ENCODE data around the gene TMEM178B. TPM values are rescaled to one million over a fixed set of nuclear protein-coding genes. Genes with fewer than 3 reads are reported as not detected.

Gene TMEM178B
- total RNA-seq, 2 experiments from 2014 or later: 0.06 to 0.21 TPM

- Mint-ChIP-seq H3K27ac (no peak overlapping the region), H3K4me1 (no peaks in the 10 kb centered on the region), H3K4me3 (no peak overlapping the region), H3K36me3 (no peaks in the 10 kb centered on the region), H3K27me3 (peaks cover 14% of the 10 kb centered on the region), H3K9me3 (no peaks in the 10 kb centered on the region)
- no peak for DNase-seq
Observed at GRCh38 chr7:141461924-141462323, 388.1 kb downstream of the TMEM178B start.

- no peak overlapping the region for H3K27ac Mint-ChIP-seq
- no peaks in the 10 kb centered on the region for H3K9me3 Mint-ChIP-seq
- H3K4me1 Mint-ChIP-seq: no peaks in the 10 kb centered on the region
- no peaks in the 10 kb centered on the region for H3K36me3 Mint-ChIP-seq
- H3K27me3 Mint-ChIP-seq: peaks cover 19% of the 10 kb centered on the region
- no peak overlapping the region for H3K4me3 Mint-ChIP-seq
- DNase-seq: no peak
Observed at GRCh38 chr7:141462958-141463357, 389.1 kb downstream of the TMEM178B start.

DNA sequence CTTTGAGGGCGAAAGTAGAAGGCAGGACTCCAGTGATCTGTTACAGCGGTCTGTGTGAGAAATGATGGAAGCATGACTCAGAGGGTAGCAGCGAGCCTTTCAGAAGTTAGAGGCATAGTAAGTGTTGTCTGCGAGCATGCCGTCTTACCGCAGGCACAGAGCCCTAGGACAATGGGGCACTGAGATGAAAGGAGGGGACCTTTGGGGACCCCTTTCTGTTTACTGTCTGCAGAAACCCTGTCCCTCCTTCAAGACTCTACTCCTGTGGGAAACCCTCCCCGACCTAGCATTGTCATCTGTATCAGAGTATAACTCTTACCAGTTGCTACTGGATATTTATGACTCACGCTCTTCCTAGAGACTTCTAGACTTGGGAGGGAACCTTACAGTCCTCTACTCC, 390.1 kb downstream of the TMEM178B start:
- Mint-ChIP-seq H3K27ac (no peak overlapping the region), H3K9me3 (no peaks in the 10 kb centered on the region), H3K27me3 (peaks cover 19% of the 10 kb centered on the region)

GRCh38 chr7:141464551-141464950, 390.7 kb downstream of the TMEM178B start:
- no peaks in the 10 kb centered on the region for H3K9me3 Mint-ChIP-seq
- no peak for DNase-seq
- no peak overlapping the region for H3K4me3 Mint-ChIP-seq
- H3K4me1 Mint-ChIP-seq: no peaks in the 10 kb centered on the region
- peaks cover 20% of the 10 kb centered on the region for H3K27me3 Mint-ChIP-seq
- no peaks in the 10 kb centered on the region for H3K36me3 Mint-ChIP-seq
- H3K27ac Mint-ChIP-seq: no peak overlapping the region

More for the DNA sequence above, 390.1 kb downstream of the TMEM178B start:
- no peaks in the 10 kb centered on the region for H3K4me1 Mint-ChIP-seq
- no peak for DNase-seq
- no peak overlapping the region for H3K4me3 Mint-ChIP-seq
- no peaks in the 10 kb centered on the region for H3K36me3 Mint-ChIP-seq

GRCh38 chr7:141466151-141466904, 392.5 kb downstream of the TMEM178B start:
- Mint-ChIP-seq H3K36me3 (no peaks in the 10 kb centered on the region), H3K4me3 (no peak overlapping the region), H3K27me3 (peaks cover 23% of the 10 kb centered on the region), H3K27ac (no peak overlapping the region), H3K9me3 (no peaks in the 10 kb centered on the region), H3K4me1 (no peaks in the 10 kb centered on the region)
- DNase-seq: no peak

DNA sequence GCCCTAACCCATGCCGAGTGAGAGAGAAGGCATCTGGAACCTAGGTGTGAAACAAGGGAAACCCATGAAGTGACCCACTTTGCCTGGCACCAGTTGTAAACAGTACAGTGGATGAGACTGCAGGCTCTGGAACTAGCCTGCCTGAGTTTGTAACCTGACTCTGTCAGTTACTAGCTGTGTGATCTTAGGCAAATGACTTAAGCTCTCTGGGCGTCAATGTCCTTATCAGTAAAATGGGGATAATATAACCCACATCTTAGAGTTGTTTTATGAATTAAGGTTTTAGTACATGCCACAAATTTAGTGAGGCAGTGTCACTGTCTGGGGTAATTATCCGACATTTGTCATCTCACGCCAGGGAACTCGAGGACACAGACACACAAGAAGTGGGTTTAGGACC, 394.5 kb downstream of the TMEM178B start:
- Mint-ChIP-seq H3K36me3 (no peaks in the 10 kb centered on the region), H3K4me3 (no peak overlapping the region), H3K4me1 (no peaks in the 10 kb centered on the region), H3K27ac (no peak overlapping the region), H3K27me3 (peaks cover 23% of the 10 kb centered on the region), H3K9me3 (no peaks in the 10 kb centered on the region)
- no peak for DNase-seq

DNA sequence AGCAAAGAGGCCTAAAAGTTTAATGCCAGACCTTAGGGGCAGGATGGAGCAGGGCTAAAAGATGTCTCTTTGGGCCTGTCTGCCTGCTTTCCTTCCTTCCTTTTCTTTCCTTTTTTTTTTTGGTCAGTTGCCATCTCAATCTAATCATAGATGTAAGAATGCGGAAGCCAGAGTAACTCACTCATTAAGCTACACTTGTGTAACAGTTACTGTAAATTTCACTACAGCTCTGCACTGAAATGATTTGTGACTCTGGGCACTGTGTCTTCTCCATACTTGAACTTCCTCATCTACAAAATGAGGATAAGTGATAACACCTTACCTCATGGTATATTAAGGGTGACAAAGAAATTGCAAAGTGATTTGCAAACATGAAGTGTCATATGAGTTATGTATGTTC, 401.8 kb downstream of the TMEM178B start:
- H3K4me3 Mint-ChIP-seq: no peak overlapping the region
- no peak for DNase-seq
- no peaks in the 10 kb centered on the region for H3K4me1 Mint-ChIP-seq
- H3K36me3 Mint-ChIP-seq: no peaks in the 10 kb centered on the region
- H3K9me3 Mint-ChIP-seq: no peaks in the 10 kb centered on the region
- H3K27me3 Mint-ChIP-seq: peaks cover 20% of the 10 kb centered on the region
- no peak overlapping the region for H3K27ac Mint-ChIP-seq

GRCh38 chr7:141477865-141478264, 404.0 kb downstream of the TMEM178B start:
- Mint-ChIP-seq H3K27me3 (peaks cover 22% of the 10 kb centered on the region), H3K4me1 (no peaks in the 10 kb centered on the region)

DNA sequence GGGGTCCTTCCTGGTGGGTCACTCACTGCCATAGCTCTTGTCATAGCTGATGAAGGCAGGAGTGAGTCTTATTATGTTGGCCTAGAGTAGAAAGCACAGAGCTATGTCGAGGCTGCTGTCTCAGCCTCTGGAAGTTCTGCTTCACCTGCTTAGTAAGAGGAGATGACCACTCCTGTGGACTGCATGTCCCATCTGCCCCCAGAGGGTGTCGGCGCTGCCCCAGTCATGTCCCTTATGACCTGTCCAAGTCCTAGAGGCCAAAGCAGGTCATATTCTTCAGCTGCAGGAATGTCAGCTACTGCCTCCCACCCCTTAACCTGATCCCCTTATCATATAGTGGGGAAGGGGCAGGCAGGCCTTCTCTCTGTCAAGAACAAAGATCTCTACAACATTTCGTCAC, 405.0 kb downstream of the TMEM178B start:
- no peaks in the 10 kb centered on the region for H3K9me3 Mint-ChIP-seq

More at GRCh38 chr7:141477865-141478264, 404.0 kb downstream of the TMEM178B start:
- Mint-ChIP-seq H3K4me3 (no peak overlapping the region), H3K36me3 (no peaks in the 10 kb centered on the region), H3K9me3 (no peaks in the 10 kb centered on the region), H3K27ac (no peak overlapping the region)
- no peak for DNase-seq

GRCh38 chr7:141480953-141481352, 407.1 kb downstream of the TMEM178B start:
- Mint-ChIP-seq H3K27me3 (peaks cover 18% of the 10 kb centered on the region), H3K9me3 (no peaks in the 10 kb centered on the region)

More for the DNA sequence above, 405.0 kb downstream of the TMEM178B start:
- DNase-seq: no peak
- no peaks in the 10 kb centered on the region for H3K4me1 Mint-ChIP-seq
- no peaks in the 10 kb centered on the region for H3K36me3 Mint-ChIP-seq
- H3K27me3 Mint-ChIP-seq: peaks cover 23% of the 10 kb centered on the region
- no peak overlapping the region for H3K4me3 Mint-ChIP-seq
- no peak overlapping the region for H3K27ac Mint-ChIP-seq

GRCh38 chr7:141481971-141482370, 408.1 kb downstream of the TMEM178B start:
- H3K36me3 Mint-ChIP-seq: no peaks in the 10 kb centered on the region
- H3K27me3 Mint-ChIP-seq: peaks cover 16% of the 10 kb centered on the region
- no peak overlapping the region for H3K4me3 Mint-ChIP-seq
- no peak overlapping the region for H3K27ac Mint-ChIP-seq
- no peak for DNase-seq
- H3K4me1 Mint-ChIP-seq: no peaks in the 10 kb centered on the region
- H3K9me3 Mint-ChIP-seq: no peaks in the 10 kb centered on the region

More at GRCh38 chr7:141480953-141481352, 407.1 kb downstream of the TMEM178B start:
- no peak overlapping the region for H3K27ac Mint-ChIP-seq
- H3K4me3 Mint-ChIP-seq: no peak overlapping the region
- H3K36me3 Mint-ChIP-seq: no peaks in the 10 kb centered on the region
- no peaks in the 10 kb centered on the region for H3K4me1 Mint-ChIP-seq
- DNase-seq: no peak

GRCh38 chr7:141483044-141483443, 409.2 kb downstream of the TMEM178B start:
- H3K9me3 Mint-ChIP-seq: no peaks in the 10 kb centered on the region
- no peak overlapping the region for H3K4me3 Mint-ChIP-seq
- no peak overlapping the region for H3K27ac Mint-ChIP-seq
- no peak for DNase-seq
- peaks cover 15% of the 10 kb centered on the region for H3K27me3 Mint-ChIP-seq
- H3K4me1 Mint-ChIP-seq: no peaks in the 10 kb centered on the region
- no peaks in the 10 kb centered on the region for H3K36me3 Mint-ChIP-seq

DNA sequence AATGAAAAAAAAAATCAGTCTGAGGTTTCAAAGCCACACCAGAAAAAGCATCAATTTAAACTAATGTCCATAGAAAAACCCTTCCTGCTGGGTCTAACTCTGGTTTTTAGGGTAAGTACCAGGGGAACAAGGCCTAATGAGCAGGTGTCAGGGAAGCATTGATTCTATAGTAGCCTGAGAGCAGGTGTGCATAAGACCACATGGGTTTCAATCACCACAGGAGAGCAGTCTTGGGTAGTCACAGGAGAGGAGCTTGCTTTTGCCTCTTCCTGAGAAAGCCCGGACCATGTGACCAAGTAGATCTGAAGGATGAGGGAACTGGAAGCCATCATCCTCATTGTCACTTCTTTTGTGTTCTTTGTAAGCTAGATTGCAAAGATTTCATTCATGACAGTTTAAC, 411.0 kb downstream of the TMEM178B start:
- DNase-seq: no peak
- H3K4me1 Mint-ChIP-seq: no peaks in the 10 kb centered on the region
- peaks cover 19% of the 10 kb centered on the region for H3K27me3 Mint-ChIP-seq
- no peaks in the 10 kb centered on the region for H3K36me3 Mint-ChIP-seq
- no peaks in the 10 kb centered on the region for H3K9me3 Mint-ChIP-seq
- no peak overlapping the region for H3K4me3 Mint-ChIP-seq
- no peak overlapping the region for H3K27ac Mint-ChIP-seq

- no peak overlapping the region for H3K4me3 Mint-ChIP-seq
- H3K36me3 Mint-ChIP-seq: no peaks in the 10 kb centered on the region
- H3K27ac Mint-ChIP-seq: no peak overlapping the region
- H3K27me3 Mint-ChIP-seq: peaks cover 10% of the 10 kb centered on the region
- no peaks in the 10 kb centered on the region for H3K9me3 Mint-ChIP-seq
- no peaks in the 10 kb centered on the region for H3K4me1 Mint-ChIP-seq
- no peak for DNase-seq
Observed at GRCh38 chr7:141486959-141487358, 413.1 kb downstream of the TMEM178B start.

- no peak overlapping the region for H3K4me3 Mint-ChIP-seq
- H3K27ac Mint-ChIP-seq: no peak overlapping the region
- no peaks in the 10 kb centered on the region for H3K9me3 Mint-ChIP-seq
- peaks cover 20% of the 10 kb centered on the region for H3K27me3 Mint-ChIP-seq
- H3K36me3 Mint-ChIP-seq: no peaks in the 10 kb centered on the region
- DNase-seq: no peak
- no peaks in the 10 kb centered on the region for H3K4me1 Mint-ChIP-seq
Observed at GRCh38 chr7:141490474-141490873, 416.6 kb downstream of the TMEM178B start.

- H3K27me3 Mint-ChIP-seq: peaks cover 37% of the 10 kb centered on the region
Observed at GRCh38 chr7:141495057-141495456, 421.2 kb downstream of the TMEM178B start.

More at GRCh38 chr7:141495057-141495456, 421.2 kb downstream of the TMEM178B start:
- H3K4me3 Mint-ChIP-seq: no peak overlapping the region
- H3K4me1 Mint-ChIP-seq: no peaks in the 10 kb centered on the region
- DNase-seq: no peak
- no peaks in the 10 kb centered on the region for H3K9me3 Mint-ChIP-seq
- H3K27ac Mint-ChIP-seq: no peak overlapping the region
- H3K36me3 Mint-ChIP-seq: no peaks in the 10 kb centered on the region
